Esophagus squamous epithelium (tissue), 4 donors: ENCODE data around the gene SMNDC1.

ENCODE experiments used
- POLR2A ChIP-seq, 4 donors: fragments of 450-650 bp; IDR thresholded peaks; one replicate each; pipeline ENCODE4 v1.6.1; 2017; ENCODE audit warnings: antibody characterized with exemption in 4 of 4, mild to moderate bottlenecking in 4 of 4, moderate library complexity in 3 of 4
- TF ChIP-seq, protein P1 (sequence below), 6 experiments: fragments of 450-650 bp in 4 of 6; fragments of 200-600 bp in 2 of 6; sonication (generic) in 2 of 6; IDR thresholded peaks; one replicate each; pipeline ENCODE4 v1.5.1; 2016 to 2019; ENCODE audit warnings: antibody characterized with exemption in 6 of 6, mild to moderate bottlenecking in 4 of 6, moderate library complexity in 4 of 6

DNA sequence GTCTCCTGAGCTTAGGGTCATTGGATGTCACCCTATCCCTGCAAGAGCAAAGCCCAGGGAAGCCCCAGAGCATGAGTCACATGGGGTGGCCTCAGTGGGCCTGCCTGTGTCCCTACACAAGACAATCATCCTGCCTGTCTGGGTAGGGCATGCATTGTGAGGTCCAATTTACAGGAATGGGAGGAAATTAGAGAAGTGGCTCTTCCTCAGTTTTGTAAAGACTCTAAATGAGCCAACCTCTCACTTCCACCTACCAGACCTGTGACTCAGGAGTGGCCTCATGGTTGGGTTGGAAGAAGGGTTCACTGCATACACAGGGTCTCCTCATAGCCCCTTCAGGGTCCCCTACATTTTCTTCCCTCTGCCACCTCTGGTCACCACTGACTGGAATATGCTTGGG, 43.6 kb upstream of the SMNDC1 start:
- TF ChIP-seq, protein P1, sequence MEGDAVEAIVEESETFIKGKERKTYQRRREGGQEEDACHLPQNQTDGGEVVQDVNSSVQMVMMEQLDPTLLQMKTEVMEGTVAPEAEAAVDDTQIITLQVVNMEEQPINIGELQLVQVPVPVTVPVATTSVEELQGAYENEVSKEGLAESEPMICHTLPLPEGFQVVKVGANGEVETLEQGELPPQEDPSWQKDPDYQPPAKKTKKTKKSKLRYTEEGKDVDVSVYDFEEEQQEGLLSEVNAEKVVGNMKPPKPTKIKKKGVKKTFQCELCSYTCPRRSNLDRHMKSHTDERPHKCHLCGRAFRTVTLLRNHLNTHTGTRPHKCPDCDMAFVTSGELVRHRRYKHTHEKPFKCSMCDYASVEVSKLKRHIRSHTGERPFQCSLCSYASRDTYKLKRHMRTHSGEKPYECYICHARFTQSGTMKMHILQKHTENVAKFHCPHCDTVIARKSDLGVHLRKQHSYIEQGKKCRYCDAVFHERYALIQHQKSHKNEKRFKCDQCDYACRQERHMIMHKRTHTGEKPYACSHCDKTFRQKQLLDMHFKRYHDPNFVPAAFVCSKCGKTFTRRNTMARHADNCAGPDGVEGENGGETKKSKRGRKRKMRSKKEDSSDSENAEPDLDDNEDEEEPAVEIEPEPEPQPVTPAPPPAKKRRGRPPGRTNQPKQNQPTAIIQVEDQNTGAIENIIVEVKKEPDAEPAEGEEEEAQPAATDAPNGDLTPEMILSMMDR (IDR thresholded peaks at IDR 0.05) = no peak
- TF ChIP-seq POLR2A (IDR thresholded peaks at IDR 0.05) = no peak
